NOMO-1 treated with dmso at 0.1 percent for 144 hours (cell line): Measurements from ENCODE around the gene CXCL6.

Source experiments
- DNase-seq: peaks from one replicate; lab custom pipeline; 2025; ENCODE audit not compliant: unreplicated experiment; lab: John Stamatoyannopoulos, UW

CXCL6 gene

DNA sequence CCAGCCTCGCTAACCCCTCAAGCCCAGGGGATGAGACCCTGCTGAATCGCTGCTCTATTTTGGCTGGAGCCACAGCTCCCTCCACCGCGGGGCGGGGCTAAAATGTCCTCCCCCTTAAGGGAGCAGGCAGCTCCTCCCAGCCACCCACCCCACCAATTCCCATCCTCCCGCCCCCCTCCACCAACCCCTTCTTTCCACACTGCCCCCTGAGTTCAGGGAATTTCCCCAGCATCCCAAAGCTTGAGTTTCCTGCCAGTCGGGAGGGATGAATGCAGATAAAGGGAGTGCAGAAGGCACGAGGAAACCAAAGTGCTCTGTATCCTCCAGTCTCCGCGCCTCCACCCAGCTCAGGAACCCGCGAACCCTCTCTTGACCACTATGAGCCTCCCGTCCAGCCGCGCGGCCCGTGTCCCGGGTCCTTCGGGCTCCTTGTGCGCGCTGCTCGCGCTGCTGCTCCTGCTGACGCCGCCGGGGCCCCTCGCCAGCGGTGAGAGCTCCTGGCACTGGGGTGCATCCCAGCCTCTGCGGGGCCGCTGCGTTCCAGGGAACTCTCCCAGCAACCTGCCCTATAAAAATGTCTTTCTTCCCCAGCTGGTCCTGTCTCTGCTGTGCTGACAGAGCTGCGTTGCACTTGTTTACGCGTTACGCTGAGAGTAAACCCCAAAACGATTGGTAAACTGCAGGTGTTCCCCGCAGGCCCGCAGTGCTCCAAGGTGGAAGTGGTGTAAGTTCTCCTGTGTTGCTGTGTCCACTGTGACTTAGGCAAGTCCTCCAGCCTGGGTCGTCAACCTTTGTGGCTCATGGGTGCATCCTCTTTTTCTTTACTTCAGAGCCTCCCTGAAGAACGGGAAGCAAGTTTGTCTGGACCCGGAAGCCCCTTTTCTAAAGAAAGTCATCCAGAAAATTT is at the start of gene CXCL6:
Gene CXCL6 (plus strand): TSS at position 306 of the 907 bp plus-strand sequence. CDS start 73 bp downstream, at position 379.
- no peak for DNase-seq

DNA sequence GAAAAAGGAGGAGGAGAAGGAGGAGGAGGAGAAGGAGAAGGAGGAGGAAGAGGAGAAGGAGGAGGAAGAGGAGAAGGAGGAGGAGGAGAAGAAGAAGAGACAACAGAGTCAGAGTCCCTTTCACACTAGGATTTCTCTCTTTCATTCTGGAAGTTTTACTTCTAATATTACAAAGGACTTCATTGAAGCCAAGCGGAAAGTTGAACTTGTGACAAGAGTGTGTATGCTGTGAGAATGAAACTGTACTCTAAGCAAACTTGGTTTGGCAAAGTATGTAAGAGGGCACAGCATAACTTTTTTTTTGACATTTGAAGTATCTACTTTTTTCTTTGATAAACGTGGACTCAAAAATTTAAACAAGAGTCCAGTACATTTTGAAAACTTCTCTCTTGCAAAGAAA is 48.1 kb upstream of the CXCL6 start:
- DNase-seq = no peak

DNA sequence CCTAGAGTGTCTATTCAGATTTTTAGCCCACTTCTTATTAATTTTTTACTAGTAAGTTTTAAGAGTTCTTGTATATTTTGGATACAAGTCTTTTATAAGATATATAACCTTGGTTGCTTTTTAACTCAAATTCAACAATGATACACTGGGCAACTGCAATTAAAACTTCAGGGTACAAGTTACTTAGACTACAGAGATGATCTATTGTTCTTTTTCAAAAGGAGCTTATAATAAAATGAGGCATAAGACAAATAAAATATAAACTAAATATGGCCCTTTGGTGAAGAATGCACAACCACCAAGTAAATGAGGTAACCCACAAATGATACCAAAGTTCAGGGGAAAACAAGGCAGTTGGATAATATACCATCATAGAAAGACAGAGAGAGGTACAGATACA is 37.6 kb upstream of the CXCL6 start:
- no peak for DNase-seq

DNA sequence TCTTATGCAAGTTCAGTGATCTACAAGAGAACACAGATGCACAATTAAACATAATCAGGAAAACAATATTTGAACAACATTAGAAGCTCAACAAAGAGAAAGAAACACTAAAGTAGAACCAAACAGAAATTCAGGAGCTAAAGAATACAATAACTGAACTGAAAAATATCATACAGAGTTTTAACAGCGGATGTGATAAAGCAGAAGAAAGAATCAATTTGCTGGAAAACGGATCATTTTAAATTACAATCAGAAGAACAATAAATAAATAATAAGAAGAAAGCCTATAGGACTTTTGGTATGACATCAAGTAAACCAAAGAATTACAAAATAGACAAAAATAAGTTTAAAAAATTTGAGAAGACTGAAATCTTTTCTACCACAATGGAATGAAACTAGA is 36.3 kb upstream of the CXCL6 start:
- no peak for DNase-seq

DNA sequence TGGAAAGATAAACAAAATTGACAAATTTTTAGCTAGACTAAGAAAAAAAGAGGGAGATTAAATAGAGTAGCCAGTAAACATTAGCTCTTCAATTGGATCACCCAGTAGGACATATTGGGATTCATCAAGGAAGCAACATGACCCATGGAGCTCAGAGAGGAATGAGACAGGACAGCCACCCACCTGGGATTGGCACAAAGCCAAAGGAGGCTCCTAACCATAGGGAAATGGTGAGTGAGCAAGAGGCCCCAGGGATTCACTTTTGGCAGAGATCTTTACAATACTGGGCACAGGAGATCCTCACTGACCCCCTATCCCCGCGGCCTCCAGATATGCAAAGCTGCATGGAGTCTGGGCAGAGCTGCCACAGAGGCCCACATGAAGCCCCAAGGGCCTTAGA is 34.8 kb upstream of the CXCL6 start:
- no peak for DNase-seq

DNA sequence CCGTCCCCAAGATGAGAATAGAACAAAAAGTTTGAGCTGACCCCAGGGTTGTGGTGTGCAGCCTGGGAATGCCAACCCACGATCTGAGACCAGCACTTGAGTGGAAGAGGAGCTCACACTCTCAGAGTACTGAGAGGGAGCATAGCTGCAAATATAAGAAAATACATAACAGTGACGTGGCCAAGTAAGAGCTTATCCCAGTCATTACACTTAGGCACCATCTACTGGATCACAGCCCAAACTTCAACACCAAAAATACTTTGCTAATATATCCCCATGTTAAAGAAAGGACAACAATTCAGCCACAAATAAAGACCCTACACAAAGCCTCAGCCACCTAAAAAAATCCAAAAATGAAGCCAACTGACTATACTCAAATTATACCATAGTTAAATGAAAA is 33.3 kb upstream of the CXCL6 start:
- no peak for DNase-seq

DNA sequence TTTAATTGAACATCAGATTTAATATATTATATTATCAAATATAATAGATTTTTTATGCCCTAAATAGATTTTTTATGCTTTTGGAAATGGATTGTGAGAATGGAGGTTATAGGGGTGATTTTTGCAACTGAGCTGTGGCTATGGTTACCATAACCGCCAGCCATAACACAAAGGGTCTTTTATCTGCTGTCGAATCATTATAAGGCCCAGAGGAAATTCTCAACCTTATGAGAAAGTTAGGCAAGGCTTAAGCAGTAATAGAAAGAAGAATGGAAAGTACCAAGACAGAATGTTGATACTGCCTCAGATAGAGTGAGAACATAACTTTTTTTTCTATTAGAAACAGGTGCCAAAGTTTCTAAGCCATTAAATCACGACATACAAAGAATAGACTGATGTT is 26.3 kb upstream of the CXCL6 start:
- no peak for DNase-seq

DNA sequence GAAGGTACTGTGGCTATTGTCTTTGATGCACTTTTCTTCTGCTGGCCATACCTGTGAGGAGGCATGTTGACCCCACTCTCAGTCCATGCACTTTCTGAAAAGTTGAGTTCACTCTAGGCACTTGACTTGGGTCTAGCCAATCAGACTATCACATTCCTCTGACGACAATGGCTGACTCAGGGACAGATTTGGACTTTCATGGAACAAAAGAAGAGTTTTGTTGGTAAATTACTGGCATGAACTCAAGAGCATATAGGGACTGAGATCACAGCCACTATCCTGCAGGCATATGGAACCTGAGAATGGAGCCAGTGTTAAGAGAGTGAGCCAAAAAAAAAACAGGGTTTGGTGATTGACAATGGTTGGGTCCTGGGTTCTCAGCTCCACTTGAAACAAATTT is 24.6 kb upstream of the CXCL6 start:
- no peak for DNase-seq

DNA sequence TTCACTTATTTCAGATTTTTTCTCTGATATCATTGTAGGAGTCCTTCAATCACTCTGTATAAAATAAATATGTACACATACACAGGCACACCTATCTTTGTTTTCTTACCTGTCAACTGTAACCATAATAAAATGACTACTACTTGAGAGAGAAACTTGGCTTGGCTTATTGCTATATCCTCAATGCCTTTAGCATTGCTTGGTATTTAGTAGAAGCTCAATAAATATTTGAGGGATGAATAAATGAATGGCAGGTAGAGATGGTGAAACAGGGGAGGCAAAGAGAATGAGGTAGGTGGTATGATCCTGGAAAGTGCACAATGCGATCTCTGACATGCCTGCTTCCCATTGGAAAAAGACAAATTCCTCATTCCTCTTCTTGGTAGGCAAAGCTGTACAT is 21.8 kb upstream of the CXCL6 start:
- DNase-seq = no peak

DNA sequence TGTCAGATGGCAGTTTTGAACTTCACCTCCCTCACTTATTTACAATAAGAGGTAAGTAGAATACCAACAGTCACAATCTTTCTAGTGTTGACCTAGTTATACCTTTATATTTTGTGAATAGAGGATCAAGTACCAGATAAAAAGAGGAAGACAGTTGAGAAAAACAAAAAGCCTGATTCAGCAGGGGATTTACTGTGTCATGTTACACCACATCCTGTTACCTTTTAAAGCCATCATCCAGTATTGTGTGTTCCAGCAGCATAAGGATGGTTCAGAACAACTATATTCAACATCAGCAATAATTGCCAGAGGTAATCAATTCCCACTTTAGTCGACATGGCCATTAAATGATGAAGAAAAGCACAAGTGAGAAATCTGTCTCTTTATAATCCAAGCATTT is 21.3 kb upstream of the CXCL6 start:
- DNase-seq = no peak

DNA sequence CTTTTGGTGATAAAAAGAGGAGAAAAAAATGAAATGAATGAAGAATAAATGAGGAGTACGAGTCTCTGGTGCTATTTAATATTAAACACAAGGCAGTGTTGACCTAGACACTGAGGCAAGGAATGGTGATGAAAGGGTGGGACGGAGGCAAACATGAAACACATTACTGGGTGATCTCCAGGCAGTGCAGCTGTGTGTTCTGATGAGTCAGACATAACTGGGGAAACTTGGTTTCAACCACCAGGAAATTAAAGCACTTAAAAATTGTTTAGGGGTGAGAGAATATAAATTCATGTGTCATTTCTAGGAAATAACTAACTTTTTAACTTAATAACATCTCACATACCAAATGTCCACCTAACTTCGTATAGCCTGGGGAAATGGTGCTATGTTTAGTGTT is 19.7 kb upstream of the CXCL6 start:
- no peak for DNase-seq

DNA sequence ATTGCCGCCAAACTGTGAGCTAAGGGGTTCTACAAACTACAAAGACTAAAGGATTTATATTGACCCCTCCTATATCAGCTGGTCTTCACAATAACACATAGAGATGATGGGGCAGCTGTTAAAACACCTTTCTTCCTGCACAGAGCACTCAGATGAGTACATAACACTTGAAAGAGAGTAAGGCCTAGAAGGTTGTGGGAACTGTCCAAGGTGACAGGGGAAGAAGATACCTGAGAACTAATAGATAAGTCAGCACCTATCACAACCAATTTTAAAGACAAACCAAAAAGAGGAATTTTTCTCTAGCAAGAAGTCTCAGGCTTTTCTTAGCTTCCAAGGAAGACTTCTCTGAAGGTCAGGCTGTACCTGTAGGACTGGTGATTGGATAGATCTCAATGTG is 19.1 kb upstream of the CXCL6 start:
- DNase-seq = no peak

DNA sequence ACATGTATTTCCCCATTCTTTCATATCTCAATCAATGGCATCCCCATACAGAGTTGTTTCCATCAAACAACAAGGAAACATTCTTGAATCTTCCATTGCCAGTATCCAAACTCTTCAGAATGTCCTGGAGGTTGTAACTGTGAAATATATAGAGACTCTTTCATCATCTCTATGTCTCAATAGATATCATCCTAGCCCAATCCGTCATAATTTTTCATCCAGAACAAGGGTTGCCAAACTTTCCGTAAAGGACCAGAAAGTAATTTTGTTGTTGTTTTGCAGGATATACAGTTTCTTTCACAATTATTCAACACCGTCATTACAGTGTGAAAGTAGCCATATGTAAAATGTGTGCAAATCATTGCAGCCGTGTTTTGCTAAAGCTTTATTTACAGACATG is 15.2 kb upstream of the CXCL6 start:
- no peak for DNase-seq

DNA sequence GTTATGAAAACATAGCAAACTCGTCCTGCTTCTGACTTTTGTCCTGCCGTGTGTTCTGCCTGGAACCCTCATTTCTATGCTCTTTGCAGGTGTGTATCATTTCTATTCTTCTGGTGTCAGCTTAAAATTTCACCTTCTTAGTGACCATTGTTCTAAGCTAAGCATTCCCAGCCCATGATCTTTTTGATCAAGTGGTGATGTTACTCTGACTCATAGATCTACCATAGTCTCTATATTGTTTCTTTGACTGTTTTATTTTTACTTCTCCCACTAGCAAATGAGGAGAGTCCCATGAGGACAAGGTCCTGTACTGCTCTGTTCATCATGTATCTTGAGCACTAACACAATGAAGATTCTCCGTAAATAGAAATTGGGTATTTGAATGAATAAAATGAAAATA is 14.1 kb upstream of the CXCL6 start:
- DNase-seq = no peak

DNA sequence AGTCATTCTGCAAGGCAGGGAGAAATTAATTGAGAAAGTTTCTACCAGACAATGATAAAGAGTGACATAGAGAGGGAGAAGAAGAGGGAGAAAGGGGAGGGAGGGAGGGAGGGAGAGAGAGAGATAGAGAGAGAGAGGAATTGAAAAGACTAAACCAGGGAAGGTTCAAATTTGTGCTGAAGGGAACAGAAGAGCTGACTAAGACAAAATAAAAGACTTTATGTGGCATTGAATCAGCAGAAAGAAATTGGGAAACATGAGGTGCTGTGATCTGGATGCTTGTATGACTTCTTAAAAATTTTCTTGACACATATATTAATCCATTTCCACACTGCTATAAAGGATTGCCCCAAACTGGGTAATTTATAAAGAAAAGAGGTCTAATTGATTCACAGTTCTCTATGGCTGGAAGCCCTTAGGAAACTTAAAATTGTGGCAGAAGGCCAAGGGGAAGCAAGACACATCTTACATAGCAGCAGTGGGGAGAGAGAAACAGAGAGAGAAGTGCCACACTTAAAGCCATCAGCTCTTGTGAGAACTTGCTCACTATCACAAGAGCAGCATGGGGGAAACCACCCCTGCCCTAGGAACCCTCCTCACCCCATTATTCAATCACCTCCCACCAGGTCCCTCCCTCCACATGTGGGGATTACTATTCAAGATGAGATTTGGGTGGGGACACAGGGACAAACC is 13.5 kb upstream of the CXCL6 start:
- no peak for DNase-seq

DNA sequence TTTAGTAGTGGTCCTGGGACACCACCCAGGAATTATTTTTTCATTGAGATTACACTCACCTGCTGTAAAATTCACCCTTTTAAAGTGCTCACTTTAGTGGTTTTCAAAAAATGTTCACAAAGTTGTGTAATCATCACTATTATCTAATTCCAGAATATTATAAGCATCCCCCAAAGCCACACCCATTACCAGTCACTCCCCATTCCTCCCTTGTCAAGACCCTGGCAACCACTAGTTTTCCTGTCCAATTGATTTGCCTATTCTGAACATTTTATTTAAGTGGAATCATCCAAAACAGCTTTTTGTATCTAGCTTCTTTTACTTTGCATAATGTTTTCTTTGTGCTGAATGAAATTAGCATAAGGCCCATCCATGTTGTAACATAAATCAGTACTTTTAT is 12.7 kb upstream of the CXCL6 start:
- DNase-seq = no peak

DNA sequence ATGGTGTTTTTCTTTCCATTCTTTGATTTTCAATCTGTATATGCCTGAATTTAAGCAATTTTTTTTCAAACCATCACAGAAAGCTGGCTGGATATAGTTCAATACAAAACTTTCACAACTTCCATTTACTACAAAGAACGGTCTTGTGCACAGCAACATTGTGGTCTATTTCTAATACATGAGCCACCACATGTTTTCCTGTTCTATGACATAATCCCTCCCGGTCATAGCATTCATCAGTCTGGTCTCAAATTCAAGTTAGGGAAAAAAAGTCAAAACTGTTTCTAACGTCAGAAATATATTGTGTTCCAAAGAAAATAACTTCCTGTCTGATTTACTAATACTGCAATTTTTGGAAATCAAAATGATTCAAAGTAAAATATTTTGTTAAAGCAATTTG is 7.5 kb upstream of the CXCL6 start:
- DNase-seq = no peak

DNA sequence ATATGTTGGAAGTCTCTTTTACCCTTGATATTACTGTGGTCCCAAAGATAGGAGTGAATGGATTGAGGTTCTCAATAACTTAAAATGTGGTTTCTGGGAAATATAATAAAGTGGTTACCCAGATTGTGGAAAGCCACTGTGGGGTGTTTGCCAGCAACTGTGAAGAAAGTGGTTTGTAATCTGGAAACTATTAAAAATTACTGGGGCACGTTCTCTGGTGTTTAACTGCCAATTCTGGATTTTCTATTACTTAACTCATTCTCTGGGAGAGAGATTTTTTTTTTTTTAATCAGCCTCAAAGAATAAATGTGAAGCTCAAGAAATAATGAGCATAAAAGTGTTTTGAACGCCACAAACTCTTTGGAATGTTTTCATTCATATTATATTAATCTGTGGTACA is 4.9 kb upstream of the CXCL6 start:
- no peak for DNase-seq

DNA sequence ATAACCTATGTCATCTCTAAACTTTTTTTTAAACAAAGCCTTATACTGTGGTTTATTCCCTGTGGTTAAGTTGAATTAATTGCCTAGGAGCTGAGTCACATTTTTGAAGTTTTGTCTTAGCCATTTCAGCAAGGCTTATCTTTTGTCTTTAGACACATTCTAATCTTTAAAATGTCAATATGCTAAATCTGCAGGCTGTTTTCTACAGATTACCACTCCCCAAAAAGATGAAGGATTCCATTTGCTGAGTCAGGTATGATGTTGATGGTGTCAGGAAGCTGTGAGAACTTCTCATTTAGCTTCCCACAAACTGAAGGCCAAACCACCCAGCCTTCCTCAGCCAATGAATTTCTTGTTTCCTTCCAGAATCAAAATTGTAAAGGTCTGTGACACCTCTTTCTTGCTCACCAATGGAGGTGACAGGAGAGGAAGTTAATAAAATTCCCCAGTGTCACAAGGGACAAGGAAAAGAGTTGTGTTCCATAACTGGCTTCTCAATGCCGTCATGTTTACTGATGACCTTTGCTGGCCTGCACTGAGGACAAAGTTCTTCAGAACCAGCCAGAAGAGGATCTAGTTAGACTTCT is 3.7 kb upstream of the CXCL6 start:
- DNase-seq = no peak

DNA sequence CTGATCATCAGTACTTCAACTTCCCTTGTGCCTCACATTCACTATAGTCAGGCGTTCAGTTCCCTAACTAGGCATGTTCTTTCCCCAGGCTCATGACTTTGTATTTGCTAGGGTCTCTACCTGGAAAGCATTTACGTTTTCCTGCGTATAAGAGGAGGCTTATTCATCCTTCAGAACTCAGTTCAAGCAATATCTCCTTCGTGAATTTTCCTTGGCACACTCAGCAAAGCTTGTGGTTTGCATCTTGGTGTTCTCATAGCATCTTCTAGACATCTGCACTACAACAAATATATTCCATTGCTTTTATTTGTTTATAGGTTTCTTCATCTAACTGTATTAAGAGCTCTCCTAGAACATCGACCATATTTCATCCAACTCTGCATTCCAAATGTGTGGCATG is 2.6 kb downstream of the CXCL6 start:
- no peak for DNase-seq

DNA sequence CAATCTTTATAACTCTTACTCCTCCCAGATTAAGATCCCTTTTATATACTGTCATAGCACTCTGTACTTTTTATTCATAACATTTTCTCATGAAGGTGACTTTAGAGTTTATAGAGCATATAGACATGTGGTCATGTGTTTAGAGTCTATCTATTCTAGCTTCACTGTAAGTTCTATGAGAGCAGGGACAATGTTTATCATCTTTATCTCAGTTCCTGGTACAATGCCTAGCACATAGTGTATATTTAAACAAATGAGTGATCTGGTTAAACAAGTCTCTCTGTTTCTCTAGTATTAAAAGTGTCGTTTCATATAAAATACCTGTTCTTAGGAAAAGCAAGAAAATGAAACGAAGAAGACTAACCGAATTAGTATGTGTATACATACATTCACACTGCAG is 3.2 kb downstream of the CXCL6 start:
- no peak for DNase-seq

DNA sequence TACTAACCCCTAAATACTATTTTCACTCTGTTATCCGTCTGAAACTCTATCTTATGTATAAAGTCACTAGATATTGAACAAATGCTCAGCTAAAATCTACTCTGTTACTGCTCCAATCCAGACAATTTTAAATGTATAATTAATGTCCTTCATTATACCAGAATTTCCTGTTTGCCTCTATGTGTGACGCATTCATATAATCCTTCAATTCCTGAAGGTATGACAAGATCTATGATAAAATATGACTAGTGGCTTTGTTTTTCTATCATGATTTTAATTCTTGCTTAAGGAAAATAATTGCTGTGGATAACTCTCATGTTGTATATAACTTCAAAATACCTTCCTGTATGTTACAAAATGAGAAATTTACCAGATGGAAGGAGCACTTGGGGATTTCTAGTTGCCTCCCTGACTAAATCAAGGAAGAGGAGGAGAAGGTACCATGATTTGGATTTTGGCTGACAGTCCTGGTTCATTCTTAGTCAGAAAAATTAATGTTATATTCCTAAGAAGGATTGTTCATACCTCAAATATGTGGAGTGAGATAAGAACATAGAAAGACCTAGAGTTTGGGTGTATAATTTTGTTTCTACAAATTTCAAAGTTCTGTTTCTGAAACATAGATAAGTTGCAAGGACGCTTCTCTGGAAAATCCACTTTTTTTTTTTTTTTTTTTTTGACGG is 4.9 kb downstream of the CXCL6 start:
- no peak for DNase-seq
